SK-N-SH (cell line): ENCODE measurements around the gene PIP4K2A. TPM values are rescaled to one million over a fixed set of nuclear protein-coding genes. Genes with fewer than 3 reads are reported as not detected.

Experiments used
- CTCF ChIA-PET: fragments of 300-600, 350-600 bp; formaldehyde crosslinking; extraction: SDS; loops from one replicate; lab custom pipeline; 2021; lab: Yijun Ruan, JAX
- POLR2A ChIA-PET: fragments of 350-600 bp; sonication (Branson Sonifier 250); formaldehyde crosslinking; extraction: SDS; loops from one replicate; lab custom pipeline; 2020; ENCODE audit warnings: antibody characterized with exemption, inconsistent platforms; lab: Yijun Ruan, JAX
- DNase-seq: peaks from one replicate; pipeline ENCODE4 v3.0.0; 2012
- H2AFZ ChIP-seq: fragments of 200-600 bp; sonication (generic); 2 replicates; pipeline ENCODE4 v1.8.1; 2016; ENCODE audit warnings: antibody characterized with exemption, mild to moderate bottlenecking, low read depth
- H3F3A ChIP-seq: fragments of 200-600 bp; sonication (generic); replicated peaks from 2 replicates; pipeline ENCODE3; 2016; ENCODE audit warnings: antibody characterized with exemption, mild to moderate bottlenecking; ENCODE audit not compliant: insufficient read depth
- H3K27ac ChIP-seq, 2 experiments: fragments of 200-500 bp in 1 of 2; fragments of 200-600 bp in 1 of 2; sonication (Bioruptor generic) in 1 of 2; sonication (generic), shearing (Covaris generic) in 1 of 2; 2 replicates each; pipeline versions ENCODE4 v1.5.1 to v1.6.1; 2014 to 2016; ENCODE audit warnings: low read depth in 2 of 2, inconsistent platforms in 1 of 2, low read length in 1 of 2, mild to moderate bottlenecking in 1 of 2, mixed read lengths in 1 of 2
- H3K27me3 ChIP-seq: fragments of 200-600 bp; sonication (generic), shearing (Covaris generic); 2 replicates; pipeline ENCODE4 v1.6.1; 2016; ENCODE audit warnings: mixed run types; ENCODE audit not compliant: insufficient read depth
- H3K36me3 ChIP-seq, 2 experiments: fragments of 200-500 bp in 1 of 2; fragments of 200-600 bp in 1 of 2; sonication (Bioruptor generic) in 1 of 2; sonication (generic) in 1 of 2; replicated peaks in 1 of 2; 2 replicates each; pipeline versions ENCODE3 to v1.5.1; 2014 to 2016; ENCODE audit warnings: low read length in 1 of 2, mild to moderate bottlenecking in 1 of 2; ENCODE audit not compliant: insufficient read depth in 2 of 2, control insufficient read depth in 1 of 2
- H3K4me1 ChIP-seq, 2 experiments: fragments of 200-500 bp in 1 of 2; fragments of 200-600 bp in 1 of 2; sonication (Bioruptor generic) in 1 of 2; sonication (generic), shearing (Covaris generic) in 1 of 2; 2 replicates each; pipeline versions ENCODE4 v1.5.1 to v1.6.1; 2014 to 2016; ENCODE audit warnings: low read depth in 1 of 2, low read length in 1 of 2, mixed run types in 1 of 2; ENCODE audit not compliant: insufficient read depth in 2 of 2, control insufficient read depth in 1 of 2
- H3K4me2 ChIP-seq: fragments of 200-600 bp; sonication (generic), shearing (Covaris generic); 2 replicates; pipeline ENCODE4 v1.6.1; 2017; ENCODE audit warnings: mixed run types
- H3K4me3 ChIP-seq, 2 experiments: fragments of 200-500 bp in 1 of 2; fragments of 200-600 bp in 1 of 2; sonication (Bioruptor generic) in 1 of 2; sonication (generic), shearing (Covaris generic) in 1 of 2; 2 replicates each; pipeline versions ENCODE4 v1.5.1 to v1.8.1; 2014 to 2016; ENCODE audit warnings: low read depth in 2 of 2, inconsistent platforms in 1 of 2, low read length in 1 of 2, mild to moderate bottlenecking in 1 of 2, mixed read lengths in 1 of 2, moderate library complexity in 1 of 2
- H3K79me2 ChIP-seq: fragments of 200-600 bp; sonication (generic); 2 replicates; pipeline ENCODE4 v1.8.1; 2017; ENCODE audit warnings: mild to moderate bottlenecking; ENCODE audit not compliant: insufficient read depth
- H3K9ac ChIP-seq: fragments of 200-600 bp; sonication (generic); 2 replicates; pipeline ENCODE4 v1.6.1; 2017; ENCODE audit warnings: mixed run types
- H3K9me2 ChIP-seq: fragments of 200-600 bp; sonication (generic); 2 replicates; pipeline ENCODE4 v1.6.1; 2017; ENCODE audit warnings: mixed run types
- H3K9me3 ChIP-seq: fragments of 200-600 bp; sonication (generic); 2 replicates; pipeline ENCODE4 v1.6.1; 2017; ENCODE audit warnings: mixed run types, mild to moderate bottlenecking, moderate library complexity
- H4K20me1 ChIP-seq: fragments of 200-600 bp; sonication (generic); 2 replicates; pipeline ENCODE4 v1.6.1; 2017; ENCODE audit warnings: mild to moderate bottlenecking, mixed run types; ENCODE audit not compliant: insufficient read depth
- ELF1 ChIP-seq: IDR thresholded peaks from 2 replicates; pipeline ENCODE4 v1.4.0; 2012
- FOSL2 ChIP-seq: IDR thresholded peaks from 2 replicates; pipeline ENCODE4 v1.4.0; 2012; ENCODE audit warnings: low read depth, mild to moderate bottlenecking, moderate library complexity, borderline replicate concordance
- FOXM1 ChIP-seq: IDR thresholded peaks from 2 replicates; pipeline ENCODE4 v1.4.0; 2012; ENCODE audit warnings: low read depth, mild to moderate bottlenecking
- GABPA ChIP-seq: IDR thresholded peaks from 2 replicates; pipeline ENCODE4 v1.4.0; 2012; ENCODE audit warnings: low read depth, mild to moderate bottlenecking
- GATA2 ChIP-seq: sonication (generic); formaldehyde crosslinking; IDR thresholded peaks from 2 replicates; pipeline ENCODE4 v1.5.0; 2020; ENCODE audit warnings: mild to moderate bottlenecking, missing genetic modification reagents
- JUND ChIP-seq: IDR thresholded peaks from 2 replicates; pipeline ENCODE4 v1.4.0; 2012
- MAX ChIP-seq: IDR thresholded peaks from 2 replicates; pipeline ENCODE4 v1.4.0; 2012; ENCODE audit warnings: low read depth
- MEF2A ChIP-seq: IDR thresholded peaks from 2 replicates; pipeline ENCODE4 v1.4.0; 2012; ENCODE audit warnings: low read depth, borderline replicate concordance
- MXI1 ChIP-seq: IDR thresholded peaks from 2 replicates; pipeline ENCODE4 v1.6.1; 2012; ENCODE audit warnings: mild to moderate bottlenecking, low read depth, low read length, improper control_type of control experiment
- NFIC ChIP-seq: IDR thresholded peaks from 2 replicates; pipeline ENCODE4 v1.4.0; 2012; ENCODE audit warnings: borderline replicate concordance
- NRF1 ChIP-seq: IDR thresholded peaks from 2 replicates; pipeline ENCODE4 v1.6.1; 2012; ENCODE audit warnings: low read depth, mild to moderate bottlenecking, low read length
- POLR2AphosphoS5 ChIP-seq: IDR thresholded peaks from 2 replicates; pipeline ENCODE4 v1.6.1; 2012; ENCODE audit warnings: low read depth, low read length
- RAD21 ChIP-seq: IDR thresholded peaks from 2 replicates; pipeline ENCODE4 v1.6.1; 2012; ENCODE audit warnings: mild to moderate bottlenecking, low read length
- RCOR1 ChIP-seq: fragments of 150-350 bp; IDR thresholded peaks from 2 replicates; pipeline ENCODE4 v1.6.1; 2017; ENCODE audit warnings: antibody characterized with exemption, low read length
- RFX5 ChIP-seq: IDR thresholded peaks from 2 replicates; pipeline ENCODE4 v1.6.1; 2012; ENCODE audit warnings: mild to moderate bottlenecking, improper control_type of control experiment, low read length
- RXRA ChIP-seq: IDR thresholded peaks from 2 replicates; pipeline ENCODE4 v1.4.0; 2012; ENCODE audit warnings: low read depth, mild to moderate bottlenecking, borderline replicate concordance
- SIN3A ChIP-seq: IDR thresholded peaks from 2 replicates; pipeline ENCODE4 v1.6.1; 2012; ENCODE audit warnings: low read depth, mild to moderate bottlenecking, low read length, moderate library complexity, borderline replicate concordance
- TAF1 ChIP-seq: IDR thresholded peaks from 2 replicates; pipeline ENCODE4 v1.6.1; 2012; ENCODE audit warnings: low read depth, mild to moderate bottlenecking, low read length, moderate library complexity, borderline replicate concordance
- TCF12 ChIP-seq: IDR thresholded peaks from 2 replicates; pipeline ENCODE4 v1.4.0; 2012
- YY1 ChIP-seq: IDR thresholded peaks from 2 replicates; pipeline ENCODE4 v1.4.0; 2012; ENCODE audit warnings: low read depth, mild to moderate bottlenecking
- ZBTB33 ChIP-seq: IDR thresholded peaks from 2 replicates; pipeline ENCODE4 v1.4.0; 2012; ENCODE audit warnings: low read depth, borderline replicate concordance
- WGBS: methylation state at CpG from one replicate; pipeline ENCODE4 v1.1.6; 2017; ENCODE audit warnings: low lambda C conversion rate; 5-methylcytosine and 5-hydroxymethylcytosine counted together
- polyA plus RNA-seq, 3 experiments: library from polyadenylated mRNA; depleted of rRNA; stranded (reverse); fragments of >200 nt; gene quantifications; 2 replicates each; pipeline ENCODE4 v1.2.3, GENCODE V29; 2012
- TF ChIP-seq, protein P1 (sequence below): IDR thresholded peaks from 2 replicates; pipeline ENCODE4; 2012
- TF ChIP-seq, protein P2 (sequence below): fragments of 200-600 bp; sonication (generic); IDR thresholded peaks from 2 replicates; pipeline ENCODE4 v1.6.1; 2017; ENCODE audit warnings: antibody characterized with exemption, mild to moderate bottlenecking, moderate library complexity

The PIP4K2A gene
- polyA plus RNA-seq, 1 of the 3 experiments (the other 2 are of a cell fraction), result 10.8 TPM

GRCh38 chr10:22570234-22570633 is 144.1 kb downstream of the PIP4K2A start:
- 90% methylated on average over 4 of the region's 4 CpGs for WGBS
- H3K36me3 ChIP-seq, result peaks cover 10 to 18% of the 10 kb centered on the region in 2 experiments
- H3K9me2 ChIP-seq, result no peaks in the 10 kb centered on the region
- DNase-seq, result no peak
- no peaks in the 10 kb centered on the region for H3K9me3 ChIP-seq
- no peaks in the 10 kb centered on the region for H4K20me1 ChIP-seq
- POLR2A ChIA-PET, result no interaction called here
- H2AFZ ChIP-seq, result no peak overlapping the region
- H3K79me2 ChIP-seq, result no peaks in the 10 kb centered on the region
- no peak overlapping the region for H3K27ac ChIP-seq
- H3F3A ChIP-seq, result no peaks in the 10 kb centered on the region
- TF ChIP-seq MAX, result no peak
- TF ChIP-seq NRF1, result no peak
- TF ChIP-seq RFX5, result no peak
- TF ChIP-seq, protein P1, sequence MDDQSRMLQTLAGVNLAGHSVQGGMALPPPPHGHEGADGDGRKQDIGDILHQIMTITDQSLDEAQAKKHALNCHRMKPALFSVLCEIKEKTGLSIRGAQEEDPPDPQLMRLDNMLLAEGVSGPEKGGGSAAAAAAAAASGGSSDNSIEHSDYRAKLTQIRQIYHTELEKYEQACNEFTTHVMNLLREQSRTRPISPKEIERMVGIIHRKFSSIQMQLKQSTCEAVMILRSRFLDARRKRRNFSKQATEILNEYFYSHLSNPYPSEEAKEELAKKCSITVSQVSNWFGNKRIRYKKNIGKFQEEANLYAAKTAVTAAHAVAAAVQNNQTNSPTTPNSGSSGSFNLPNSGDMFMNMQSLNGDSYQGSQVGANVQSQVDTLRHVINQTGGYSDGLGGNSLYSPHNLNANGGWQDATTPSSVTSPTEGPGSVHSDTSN, result no peak
- TF ChIP-seq TCF12, result no peak
- no peak for TF ChIP-seq GABPA
- no peaks in the 10 kb centered on the region; a peak in 1 of 4 replicates for H3K4me1 ChIP-seq
- no peaks in the 10 kb centered on the region for H3K27me3 ChIP-seq
- no peak overlapping the region for H3K4me3 ChIP-seq
- H3K9ac ChIP-seq, result no peak overlapping the region
- CTCF ChIA-PET, result no interaction called here
- H3K4me2 ChIP-seq, result no peak overlapping the region

GRCh38 chr10:22568928-22569327 is 145.4 kb downstream of the PIP4K2A start:
- no peaks in the 10 kb centered on the region for H4K20me1 ChIP-seq
- H3K9ac ChIP-seq, result no peak overlapping the region
- H3K4me2 ChIP-seq, result no peak overlapping the region
- no peak for DNase-seq
- TF ChIP-seq RXRA (no peak), ELF1 (no peak), MXI1 (no peak), MEF2A (no peak), POLR2AphosphoS5 (no peak), ZBTB33 (no peak), YY1 (no peak), SIN3A (no peak), GATA2 (CRISPR knock-in tag) (no peak), FOSL2 (no peak), RCOR1 (no peak), JUND (no peak), RAD21 (no peak), FOXM1 (no peak), TAF1 (no peak), RFX5 (no peak), NFIC (no peak)
- TF ChIP-seq, protein P1, result no peak
- TF ChIP-seq, protein P2, sequence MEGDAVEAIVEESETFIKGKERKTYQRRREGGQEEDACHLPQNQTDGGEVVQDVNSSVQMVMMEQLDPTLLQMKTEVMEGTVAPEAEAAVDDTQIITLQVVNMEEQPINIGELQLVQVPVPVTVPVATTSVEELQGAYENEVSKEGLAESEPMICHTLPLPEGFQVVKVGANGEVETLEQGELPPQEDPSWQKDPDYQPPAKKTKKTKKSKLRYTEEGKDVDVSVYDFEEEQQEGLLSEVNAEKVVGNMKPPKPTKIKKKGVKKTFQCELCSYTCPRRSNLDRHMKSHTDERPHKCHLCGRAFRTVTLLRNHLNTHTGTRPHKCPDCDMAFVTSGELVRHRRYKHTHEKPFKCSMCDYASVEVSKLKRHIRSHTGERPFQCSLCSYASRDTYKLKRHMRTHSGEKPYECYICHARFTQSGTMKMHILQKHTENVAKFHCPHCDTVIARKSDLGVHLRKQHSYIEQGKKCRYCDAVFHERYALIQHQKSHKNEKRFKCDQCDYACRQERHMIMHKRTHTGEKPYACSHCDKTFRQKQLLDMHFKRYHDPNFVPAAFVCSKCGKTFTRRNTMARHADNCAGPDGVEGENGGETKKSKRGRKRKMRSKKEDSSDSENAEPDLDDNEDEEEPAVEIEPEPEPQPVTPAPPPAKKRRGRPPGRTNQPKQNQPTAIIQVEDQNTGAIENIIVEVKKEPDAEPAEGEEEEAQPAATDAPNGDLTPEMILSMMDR, result no peak
- H3K36me3 ChIP-seq, result peaks cover 13 to 26% of the 10 kb centered on the region in 2 experiments
- H3K4me3 ChIP-seq, result no peak overlapping the region
- H3K27me3 ChIP-seq, result no peaks in the 10 kb centered on the region
- no peaks in the 10 kb centered on the region for H3K79me2 ChIP-seq
- H2AFZ ChIP-seq, result no peak overlapping the region
- no peak overlapping the region for H3K27ac ChIP-seq
- no peaks in the 10 kb centered on the region for H3K4me1 ChIP-seq
- POLR2A ChIA-PET, result no interaction called here
- H3F3A ChIP-seq, result no peaks in the 10 kb centered on the region
- no peaks in the 10 kb centered on the region for H3K9me2 ChIP-seq
- 93% methylated on average over 7 of the region's 7 CpGs for WGBS
- H3K9me3 ChIP-seq, result no peaks in the 10 kb centered on the region
- CTCF ChIA-PET, result interaction anchor here (0.6 kb wide), 1 partner anchor 17 kb away, joined by 3 read pairs; no protein-coding TSS in a partner anchor
